ENCODE measurements around the gene CSK. TPM values are rescaled to one million over a fixed set of nuclear protein-coding genes. Genes with fewer than 3 reads are reported as not detected.

Gene CSK
- total RNA-seq, 1 experiment from 2014 or later: 103 TPM

DNA sequence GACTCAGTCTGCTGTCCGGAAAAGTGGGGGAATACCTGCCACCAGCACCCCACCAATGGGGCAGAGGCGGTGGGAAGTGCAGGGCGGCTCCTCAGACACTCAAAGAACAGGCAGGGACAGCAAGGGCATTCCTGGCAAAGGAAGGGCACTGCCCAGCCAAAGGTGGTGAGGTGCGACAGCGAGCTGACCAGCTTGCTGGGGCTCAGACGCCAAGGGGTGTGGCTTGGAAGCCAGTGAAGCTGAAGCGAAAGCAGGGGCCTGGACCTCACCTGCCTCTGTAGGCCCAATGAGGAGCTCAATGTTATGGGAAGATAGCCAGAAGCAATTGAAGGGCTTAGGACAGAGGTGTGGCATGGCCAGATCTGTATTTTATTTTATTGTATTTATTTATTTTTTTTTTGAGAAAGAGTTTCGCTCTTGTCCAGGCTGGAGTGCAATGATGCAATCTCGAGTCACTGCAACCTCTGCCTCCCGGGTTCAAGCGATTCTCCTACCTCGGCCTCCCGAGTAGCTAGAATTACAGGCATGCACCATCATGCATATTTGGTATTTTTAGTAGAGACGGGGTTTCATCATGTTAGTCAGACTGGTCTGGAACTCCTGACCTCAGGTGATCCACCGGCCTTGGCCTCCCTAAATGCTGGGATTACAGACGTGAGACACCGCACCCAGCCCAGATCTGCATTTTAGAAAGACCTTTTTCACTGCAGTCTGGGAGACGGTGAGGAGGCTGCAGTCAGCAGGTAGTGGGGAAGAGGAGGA lies 26.4 kb downstream of the CSK start:
- no peak for TF ChIP-seq EZH2 (IDR thresholded peaks at IDR 0.05; ENCODE audit: borderline replicate concordance, low read depth, low read length, poor library complexity, severe bottlenecking)
- TF ChIP-seq, protein P1, sequence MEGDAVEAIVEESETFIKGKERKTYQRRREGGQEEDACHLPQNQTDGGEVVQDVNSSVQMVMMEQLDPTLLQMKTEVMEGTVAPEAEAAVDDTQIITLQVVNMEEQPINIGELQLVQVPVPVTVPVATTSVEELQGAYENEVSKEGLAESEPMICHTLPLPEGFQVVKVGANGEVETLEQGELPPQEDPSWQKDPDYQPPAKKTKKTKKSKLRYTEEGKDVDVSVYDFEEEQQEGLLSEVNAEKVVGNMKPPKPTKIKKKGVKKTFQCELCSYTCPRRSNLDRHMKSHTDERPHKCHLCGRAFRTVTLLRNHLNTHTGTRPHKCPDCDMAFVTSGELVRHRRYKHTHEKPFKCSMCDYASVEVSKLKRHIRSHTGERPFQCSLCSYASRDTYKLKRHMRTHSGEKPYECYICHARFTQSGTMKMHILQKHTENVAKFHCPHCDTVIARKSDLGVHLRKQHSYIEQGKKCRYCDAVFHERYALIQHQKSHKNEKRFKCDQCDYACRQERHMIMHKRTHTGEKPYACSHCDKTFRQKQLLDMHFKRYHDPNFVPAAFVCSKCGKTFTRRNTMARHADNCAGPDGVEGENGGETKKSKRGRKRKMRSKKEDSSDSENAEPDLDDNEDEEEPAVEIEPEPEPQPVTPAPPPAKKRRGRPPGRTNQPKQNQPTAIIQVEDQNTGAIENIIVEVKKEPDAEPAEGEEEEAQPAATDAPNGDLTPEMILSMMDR (conservative IDR thresholded peaks at IDR 0.05; ENCODE audit: low read depth, low read length): no peak
- POLR2A ChIA-PET (ENCODE audit: low non-redundant PET): no interaction called here
- Histone ChIP-seq H3K27ac (ENCODE audit: low read depth, low read length, poor library complexity, severe bottlenecking) (no peak overlapping the region), H3K36me3 (ENCODE audit: insufficient read depth, low read length, poor library complexity, severe bottlenecking) (peaks cover 2% of the 10 kb centered on the region), H3K27me3 (replicated peaks; ENCODE audit: insufficient read depth, low read depth, low read length, poor library complexity) (no peaks in the 10 kb centered on the region), H3K9me3 (ENCODE audit: low read depth, low read length, poor library complexity, severe bottlenecking) (no peaks in the 10 kb centered on the region), H3K4me3 (ENCODE audit: low read depth, low read length, poor library complexity, severe bottlenecking) (no peak overlapping the region), H3K4me1 (ENCODE audit: insufficient read depth, low read length, poor library complexity, severe bottlenecking) (no peaks in the 10 kb centered on the region)
- CTCF ChIA-PET: no interaction called here
- no peak for DNase-seq (ENCODE audit: low spot score)
- no TSS peak for BruUV-seq (replicated peaks)
- intact Hi-C loops (cut with micrococcal nuclease; ENCODE audit: unreplicated experiment): no loop called here

- BruUV-seq (replicated peaks): no TSS peak
- no peak for TF ChIP-seq EZH2 (IDR thresholded peaks at IDR 0.05; ENCODE audit: borderline replicate concordance, low read depth, low read length, poor library complexity, severe bottlenecking)
- TF ChIP-seq, protein P1 (conservative IDR thresholded peaks at IDR 0.05; ENCODE audit: low read depth, low read length): peak; percentile 35; the same call in 1 of the 2 replicates
- H3K4me3 ChIP-seq (ENCODE audit: low read depth, low read length, poor library complexity, severe bottlenecking): no peak overlapping the region
- no peak for DNase-seq (ENCODE audit: low spot score)
- intact Hi-C loops (cut with micrococcal nuclease; ENCODE audit: unreplicated experiment): no loop called here
- ChIA-PET CTCF (no interaction called here), POLR2A (ENCODE audit: low non-redundant PET) (no interaction called here)
- H3K27me3 ChIP-seq (replicated peaks; ENCODE audit: insufficient read depth, low read depth, low read length, poor library complexity): no peaks in the 10 kb centered on the region
- no peaks in the 10 kb centered on the region for H3K4me1 ChIP-seq (ENCODE audit: insufficient read depth, low read length, poor library complexity, severe bottlenecking)
- H3K27ac ChIP-seq (ENCODE audit: low read depth, low read length, poor library complexity, severe bottlenecking): no peak overlapping the region
- H3K9me3 ChIP-seq (ENCODE audit: low read depth, low read length, poor library complexity, severe bottlenecking): no peaks in the 10 kb centered on the region
- H3K36me3 ChIP-seq (ENCODE audit: insufficient read depth, low read length, poor library complexity, severe bottlenecking): no peaks in the 10 kb centered on the region
These were observed 27.0 kb downstream of the CSK start for GRCh38 chr15:74808840-74809229.

- Histone ChIP-seq H3K4me1 (ENCODE audit: insufficient read depth, low read length, poor library complexity, severe bottlenecking) (no peaks in the 10 kb centered on the region), H3K4me3 (ENCODE audit: low read depth, low read length, poor library complexity, severe bottlenecking) (no peak overlapping the region), H3K27me3 (replicated peaks; ENCODE audit: insufficient read depth, low read depth, low read length, poor library complexity) (no peaks in the 10 kb centered on the region), H3K27ac (ENCODE audit: low read depth, low read length, poor library complexity, severe bottlenecking) (no peak overlapping the region), H3K9me3 (ENCODE audit: low read depth, low read length, poor library complexity, severe bottlenecking) (no peaks in the 10 kb centered on the region), H3K36me3 (ENCODE audit: insufficient read depth, low read length, poor library complexity, severe bottlenecking) (no peaks in the 10 kb centered on the region)
- BruUV-seq (replicated peaks): no TSS peak
- intact Hi-C loops (cut with micrococcal nuclease; ENCODE audit: unreplicated experiment): no loop called here
- POLR2A ChIA-PET (ENCODE audit: low non-redundant PET): no interaction called here
- TF ChIP-seq, protein P1 (conservative IDR thresholded peaks at IDR 0.05; ENCODE audit: low read depth, low read length): no peak
- no peak for TF ChIP-seq EZH2 (IDR thresholded peaks at IDR 0.05; ENCODE audit: borderline replicate concordance, low read depth, low read length, poor library complexity, severe bottlenecking)
- CTCF ChIA-PET: no interaction called here
- DNase-seq (ENCODE audit: low spot score): no peak
These were observed 27.4 kb downstream of the CSK start for GRCh38 chr15:74809242-74809641.
